HEK293 (cell line): ENCODE results near the gene HK3.

Source experiments
- GLIS1 ChIP-seq: fragments of 450-650 bp; formaldehyde crosslinking; IDR thresholded peaks from 2 replicates; pipeline ENCODE4 v1.5.1; 2016; ENCODE audit warnings: missing biosample characterization, missing genetic modification characterization
- HOXA7 ChIP-seq: sonication (generic); formaldehyde crosslinking; IDR thresholded peaks from 2 replicates; pipeline ENCODE4 v1.8.1; 2022; ENCODE audit warnings: missing genetic modification reagents, borderline replicate concordance
- HOXC10 ChIP-seq: sonication (generic); formaldehyde crosslinking; IDR thresholded peaks from 2 replicates; pipeline ENCODE4 v1.8.1; 2023; ENCODE audit warnings: mild to moderate bottlenecking, missing genetic modification reagents
- KLF7 ChIP-seq: fragments of 450-650 bp; formaldehyde crosslinking; IDR thresholded peaks from 2 replicates; pipeline ENCODE4 v1.5.1; 2016; ENCODE audit warnings: missing biosample characterization, missing genetic modification characterization, borderline replicate concordance
- KLF9 ChIP-seq: fragments of 450-650 bp; formaldehyde crosslinking; IDR thresholded peaks from 2 replicates; pipeline ENCODE4 v1.5.1; 2016; ENCODE audit warnings: missing biosample characterization, missing genetic modification characterization, low read depth
- SALL2 ChIP-seq: fragments of 450-650 bp; formaldehyde crosslinking; IDR thresholded peaks from 2 replicates; pipeline ENCODE4 v1.5.0; 2017; ENCODE audit warnings: missing biosample characterization, mild to moderate bottlenecking, missing genetic modification characterization, borderline replicate concordance
- SCRT2 ChIP-seq: fragments of 450-650 bp; formaldehyde crosslinking; IDR thresholded peaks from 2 replicates; pipeline ENCODE4 v1.5.1; 2016; ENCODE audit warnings: missing biosample characterization, missing genetic modification characterization
- WT1 ChIP-seq: fragments of 450-650 bp; formaldehyde crosslinking; IDR thresholded peaks from 2 replicates; pipeline ENCODE4 v1.5.1; 2016; ENCODE audit warnings: missing biosample characterization, missing genetic modification characterization
- YY1 ChIP-seq: fragments of 450-650 bp; formaldehyde crosslinking; IDR thresholded peaks from 2 replicates; pipeline ENCODE4 v1.5.1; 2018; ENCODE audit warnings: missing biosample characterization, missing genetic modification characterization
- YY2 ChIP-seq: fragments of 450-650 bp; formaldehyde crosslinking; IDR thresholded peaks from 2 replicates; pipeline ENCODE4 v1.5.1; 2016; ENCODE audit warnings: missing biosample characterization, missing genetic modification characterization
- ZBTB8A ChIP-seq: fragments of 450-650 bp; formaldehyde crosslinking; IDR thresholded peaks from 2 replicates; pipeline ENCODE4 v1.5.1; 2016; ENCODE audit warnings: missing biosample characterization, missing genetic modification characterization
- ZFP3 ChIP-seq: fragments of 450-650 bp; formaldehyde crosslinking; IDR thresholded peaks from 2 replicates; pipeline ENCODE4 v1.5.1; 2016; ENCODE audit warnings: low read depth, missing biosample characterization, missing genetic modification characterization
- ZNF169 ChIP-seq: fragments of 450-650 bp; formaldehyde crosslinking; IDR thresholded peaks from 2 replicates; pipeline ENCODE4 v1.5.1; 2016; ENCODE audit warnings: missing biosample characterization, missing genetic modification characterization
- ZNF350 ChIP-seq: fragments of 450-650 bp; formaldehyde crosslinking; IDR thresholded peaks from 2 replicates; pipeline ENCODE4 v1.5.0; 2017; ENCODE audit warnings: missing biosample characterization, mild to moderate bottlenecking, missing genetic modification characterization
- ZNF366 ChIP-seq: fragments of 450-650 bp; formaldehyde crosslinking; conservative IDR thresholded peaks from 2 replicates; pipeline ENCODE4 v1.5.1; 2016; ENCODE audit warnings: missing biosample characterization, missing genetic modification characterization
- ZNF391 ChIP-seq: fragments of 450-650 bp; formaldehyde crosslinking; IDR thresholded peaks from 2 replicates; pipeline ENCODE4 v1.5.1; 2016; ENCODE audit warnings: low read depth, missing biosample characterization, missing genetic modification characterization, borderline replicate concordance
- ZNF404 ChIP-seq: fragments of 450-650 bp; formaldehyde crosslinking; IDR thresholded peaks from 2 replicates; pipeline ENCODE4 v1.5.1; 2017; ENCODE audit warnings: missing biosample characterization, missing genetic modification characterization
- ZNF48 ChIP-seq: fragments of 450-650 bp; formaldehyde crosslinking; IDR thresholded peaks from 2 replicates; pipeline ENCODE4 v1.5.1; 2016; ENCODE audit warnings: missing biosample characterization, missing genetic modification characterization
- ZNF529 ChIP-seq: fragments of 450-650 bp; formaldehyde crosslinking; IDR thresholded peaks from 2 replicates; pipeline ENCODE4 v1.5.1; 2017; ENCODE audit warnings: missing genetic modification characterization, missing biosample characterization; ENCODE audit not compliant: insufficient replicate concordance
- ZNF571 ChIP-seq: fragments of 450-650 bp; formaldehyde crosslinking; IDR thresholded peaks from 2 replicates; pipeline ENCODE4 v1.5.0; 2017; ENCODE audit warnings: missing biosample characterization, missing genetic modification characterization
- ZNF624 ChIP-seq: fragments of 450-650 bp; formaldehyde crosslinking; IDR thresholded peaks from 2 replicates; pipeline ENCODE4 v1.5.1; 2017; ENCODE audit warnings: missing biosample characterization, missing genetic modification characterization
- ZNF629 ChIP-seq: fragments of 450-650 bp; formaldehyde crosslinking; IDR thresholded peaks from 2 replicates; pipeline ENCODE4 v1.5.1; 2017; ENCODE audit warnings: missing biosample characterization, missing genetic modification characterization
- ZNF660 ChIP-seq: fragments of 450-650 bp; IDR thresholded peaks from 2 replicates; pipeline ENCODE4 v1.5.1; 2018; ENCODE audit warnings: missing biosample characterization, mild to moderate bottlenecking, missing genetic modification characterization
- ZNF76 ChIP-seq: fragments of 450-650 bp; formaldehyde crosslinking; IDR thresholded peaks from 2 replicates; pipeline ENCODE4; 2016; ENCODE audit warnings: low read depth, missing biosample characterization, missing genetic modification characterization, borderline replicate concordance
- ZNF768 ChIP-seq: fragments of 450-650 bp; formaldehyde crosslinking; IDR thresholded peaks from 2 replicates; pipeline ENCODE4 v1.5.1; 2018; ENCODE audit warnings: missing biosample characterization, mild to moderate bottlenecking, missing genetic modification characterization
- ZNF777 ChIP-seq: fragments of 450-650 bp; formaldehyde crosslinking; IDR thresholded peaks from 2 replicates; pipeline ENCODE4 v1.5.1; 2017; ENCODE audit warnings: missing biosample characterization, missing genetic modification characterization, borderline replicate concordance
- TF ChIP-seq, protein P1 (sequence below): fragments of 450-650 bp; formaldehyde crosslinking; IDR thresholded peaks from 2 replicates; pipeline ENCODE4 v1.5.1; 2016; ENCODE audit warnings: missing biosample characterization, missing genetic modification characterization
- TF ChIP-seq, protein P2 (sequence below): fragments of 450-650 bp; formaldehyde crosslinking; IDR thresholded peaks from 2 replicates; pipeline ENCODE4 v1.5.1; 2016; ENCODE audit warnings: missing biosample characterization, missing genetic modification characterization, borderline replicate concordance
- TF ChIP-seq, protein P3 (sequence below): fragments of 450-650 bp; formaldehyde crosslinking; IDR thresholded peaks from 2 replicates; pipeline ENCODE4 v1.5.1; 2016; ENCODE audit warnings: missing biosample characterization, missing genetic modification characterization
- TF ChIP-seq, protein P4 (sequence below): fragments of 450-650 bp; formaldehyde crosslinking; IDR thresholded peaks from 2 replicates; pipeline ENCODE4 v1.5.1; 2016; ENCODE audit warnings: missing biosample characterization, missing genetic modification characterization
- TF ChIP-seq, protein P5 (sequence below): fragments of 450-650 bp; formaldehyde crosslinking; IDR thresholded peaks from 2 replicates; pipeline ENCODE4 v1.5.1; 2016; ENCODE audit warnings: missing biosample characterization, missing genetic modification characterization
- TF ChIP-seq, protein P6 (sequence below): fragments of 450-650 bp; formaldehyde crosslinking; IDR thresholded peaks from 2 replicates; pipeline ENCODE4 v1.5.1; 2016; ENCODE audit warnings: missing biosample characterization, missing genetic modification characterization

Gene HK3

DNA sequence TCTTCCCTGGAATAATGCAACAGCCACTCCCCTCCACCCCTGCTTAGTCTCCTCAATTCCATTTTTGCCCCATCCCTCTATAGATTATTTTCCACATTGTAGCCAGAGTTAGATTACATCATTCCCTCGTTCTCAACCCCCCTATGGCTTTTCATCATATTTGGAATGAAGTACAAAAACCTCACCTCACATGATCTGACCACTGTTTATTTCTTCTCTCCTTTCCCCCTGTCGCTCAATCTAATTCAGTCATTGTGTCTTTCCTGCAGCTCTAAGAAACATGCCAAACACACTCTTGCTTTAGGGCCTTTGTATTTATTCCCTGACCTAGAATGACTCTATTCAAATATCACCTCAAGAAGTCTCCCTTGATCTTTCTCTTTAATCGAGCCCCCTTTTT lies 22.6 kb upstream of the HK3 start (continued):
- TF ChIP-seq, protein P1, sequence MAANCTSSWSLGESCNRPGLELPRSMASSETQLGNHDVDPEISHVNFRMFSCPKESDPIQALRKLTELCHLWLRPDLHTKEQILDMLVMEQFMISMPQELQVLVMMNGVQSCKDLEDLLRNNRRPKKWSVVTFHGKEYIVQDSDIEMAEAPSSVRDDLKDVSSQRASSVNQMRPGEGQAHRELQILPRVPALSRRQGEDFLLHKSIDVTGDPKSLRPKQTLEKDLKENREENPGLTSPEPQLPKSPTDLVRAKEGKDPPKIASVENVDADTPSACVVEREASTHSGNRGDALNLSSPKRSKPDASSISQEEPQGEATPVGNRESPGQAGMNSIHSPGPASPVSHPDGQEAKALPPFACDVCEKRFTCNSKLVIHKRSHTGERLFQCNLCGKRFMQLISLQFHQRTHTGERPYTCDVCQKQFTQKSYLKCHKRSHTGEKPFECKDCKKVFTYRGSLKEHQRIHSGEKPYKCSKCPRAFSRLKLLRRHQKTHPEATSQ (tag by site-specific recombination), result no peak
- no peak for TF ChIP-seq ZNF629 (tag by site-specific recombination)
- TF ChIP-seq GLIS1 (tag by site-specific recombination), result peak; percentile 23; the same call in 1 of the 2 replicates
- no peak for TF ChIP-seq YY1 (tag by site-specific recombination)
- no peak for TF ChIP-seq ZNF366 (tag by site-specific recombination)
- no peak for TF ChIP-seq ZNF350
- TF ChIP-seq KLF7 (tag by site-specific recombination), result no peak
- no peak for TF ChIP-seq ZNF768 (tag by site-specific recombination)
- TF ChIP-seq HOXA7 (CRISPR knock-in tag), result no peak
- no peak for TF ChIP-seq ZNF391 (tag by site-specific recombination)
- TF ChIP-seq ZNF169 (tag by site-specific recombination), result no peak
- no peak for TF ChIP-seq HOXC10
- TF ChIP-seq ZNF624, result no peak
- TF ChIP-seq WT1 (tag by site-specific recombination), result no peak
- TF ChIP-seq KLF9 (tag by site-specific recombination), result no peak
- TF ChIP-seq ZNF48 (tag by site-specific recombination), result no peak
- TF ChIP-seq ZFP3, result no peak
- TF ChIP-seq, protein P2, sequence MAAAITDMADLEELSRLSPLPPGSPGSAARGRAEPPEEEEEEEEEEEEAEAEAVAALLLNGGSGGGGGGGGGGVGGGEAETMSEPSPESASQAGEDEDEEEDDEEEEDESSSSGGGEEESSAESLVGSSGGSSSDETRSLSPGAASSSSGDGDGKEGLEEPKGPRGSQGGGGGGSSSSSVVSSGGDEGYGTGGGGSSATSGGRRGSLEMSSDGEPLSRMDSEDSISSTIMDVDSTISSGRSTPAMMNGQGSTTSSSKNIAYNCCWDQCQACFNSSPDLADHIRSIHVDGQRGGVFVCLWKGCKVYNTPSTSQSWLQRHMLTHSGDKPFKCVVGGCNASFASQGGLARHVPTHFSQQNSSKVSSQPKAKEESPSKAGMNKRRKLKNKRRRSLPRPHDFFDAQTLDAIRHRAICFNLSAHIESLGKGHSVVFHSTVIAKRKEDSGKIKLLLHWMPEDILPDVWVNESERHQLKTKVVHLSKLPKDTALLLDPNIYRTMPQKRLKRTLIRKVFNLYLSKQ (tag by site-specific recombination), result no peak
- no peak for TF ChIP-seq ZNF404
- no peak for TF ChIP-seq ZNF777
- 0 out of 2 replicates have a peak, but pooled peaks have one; percentile 35 for TF ChIP-seq ZNF660 (tag by site-specific recombination)
- no peak for TF ChIP-seq ZBTB8A (tag by site-specific recombination)
- no peak for TF ChIP-seq SALL2 (tag by site-specific recombination)
- TF ChIP-seq, protein P3, sequence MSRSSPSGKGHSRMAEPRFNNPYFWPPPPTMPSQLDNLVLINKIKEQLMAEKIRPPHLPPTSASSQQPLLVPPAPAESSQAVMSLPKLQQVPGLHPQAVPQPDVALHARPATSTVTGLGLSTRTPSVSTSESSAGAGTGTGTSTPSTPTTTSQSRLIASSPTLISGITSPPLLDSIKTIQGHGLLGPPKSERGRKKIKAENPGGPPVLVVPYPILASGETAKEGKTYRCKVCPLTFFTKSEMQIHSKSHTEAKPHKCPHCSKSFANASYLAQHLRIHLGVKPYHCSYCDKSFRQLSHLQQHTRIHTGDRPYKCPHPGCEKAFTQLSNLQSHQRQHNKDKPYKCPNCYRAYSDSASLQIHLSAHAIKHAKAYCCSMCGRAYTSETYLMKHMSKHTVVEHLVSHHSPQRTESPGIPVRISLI (tag by site-specific recombination), result no peak
- TF ChIP-seq SCRT2 (tag by site-specific recombination), result no peak; the same call in 1 of the 2 replicates
- TF ChIP-seq, protein P4, sequence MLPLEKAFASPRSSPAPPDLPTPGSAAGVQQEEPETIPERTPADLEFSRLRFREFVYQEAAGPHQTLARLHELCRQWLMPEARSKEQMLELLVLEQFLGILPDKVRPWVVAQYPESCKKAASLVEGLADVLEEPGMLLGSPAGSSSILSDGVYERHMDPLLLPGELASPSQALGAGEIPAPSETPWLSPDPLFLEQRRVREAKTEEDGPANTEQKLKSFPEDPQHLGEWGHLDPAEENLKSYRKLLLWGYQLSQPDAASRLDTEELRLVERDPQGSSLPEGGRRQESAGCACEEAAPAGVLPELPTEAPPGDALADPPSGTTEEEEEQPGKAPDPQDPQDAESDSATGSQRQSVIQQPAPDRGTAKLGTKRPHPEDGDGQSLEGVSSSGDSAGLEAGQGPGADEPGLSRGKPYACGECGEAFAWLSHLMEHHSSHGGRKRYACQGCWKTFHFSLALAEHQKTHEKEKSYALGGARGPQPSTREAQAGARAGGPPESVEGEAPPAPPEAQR (tag by site-specific recombination), result no peak
- TF ChIP-seq ZNF529 (tag by site-specific recombination), result no peak
- TF ChIP-seq YY2 (tag by site-specific recombination), result no peak
- TF ChIP-seq ZNF76 (tag by site-specific recombination), result no peak
- TF ChIP-seq, protein P5, sequence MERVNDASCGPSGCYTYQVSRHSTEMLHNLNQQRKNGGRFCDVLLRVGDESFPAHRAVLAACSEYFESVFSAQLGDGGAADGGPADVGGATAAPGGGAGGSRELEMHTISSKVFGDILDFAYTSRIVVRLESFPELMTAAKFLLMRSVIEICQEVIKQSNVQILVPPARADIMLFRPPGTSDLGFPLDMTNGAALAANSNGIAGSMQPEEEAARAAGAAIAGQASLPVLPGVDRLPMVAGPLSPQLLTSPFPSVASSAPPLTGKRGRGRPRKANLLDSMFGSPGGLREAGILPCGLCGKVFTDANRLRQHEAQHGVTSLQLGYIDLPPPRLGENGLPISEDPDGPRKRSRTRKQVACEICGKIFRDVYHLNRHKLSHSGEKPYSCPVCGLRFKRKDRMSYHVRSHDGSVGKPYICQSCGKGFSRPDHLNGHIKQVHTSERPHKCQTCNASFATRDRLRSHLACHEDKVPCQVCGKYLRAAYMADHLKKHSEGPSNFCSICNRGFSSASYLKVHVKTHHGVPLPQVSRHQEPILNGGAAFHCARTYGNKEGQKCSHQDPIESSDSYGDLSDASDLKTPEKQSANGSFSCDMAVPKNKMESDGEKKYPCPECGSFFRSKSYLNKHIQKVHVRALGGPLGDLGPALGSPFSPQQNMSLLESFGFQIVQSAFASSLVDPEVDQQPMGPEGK (tag by site-specific recombination), result 0 out of 2 replicates have a peak, but pooled peaks have one; percentile 26
- TF ChIP-seq ZNF571 (tag by site-specific recombination), result no peak
- TF ChIP-seq, protein P6, sequence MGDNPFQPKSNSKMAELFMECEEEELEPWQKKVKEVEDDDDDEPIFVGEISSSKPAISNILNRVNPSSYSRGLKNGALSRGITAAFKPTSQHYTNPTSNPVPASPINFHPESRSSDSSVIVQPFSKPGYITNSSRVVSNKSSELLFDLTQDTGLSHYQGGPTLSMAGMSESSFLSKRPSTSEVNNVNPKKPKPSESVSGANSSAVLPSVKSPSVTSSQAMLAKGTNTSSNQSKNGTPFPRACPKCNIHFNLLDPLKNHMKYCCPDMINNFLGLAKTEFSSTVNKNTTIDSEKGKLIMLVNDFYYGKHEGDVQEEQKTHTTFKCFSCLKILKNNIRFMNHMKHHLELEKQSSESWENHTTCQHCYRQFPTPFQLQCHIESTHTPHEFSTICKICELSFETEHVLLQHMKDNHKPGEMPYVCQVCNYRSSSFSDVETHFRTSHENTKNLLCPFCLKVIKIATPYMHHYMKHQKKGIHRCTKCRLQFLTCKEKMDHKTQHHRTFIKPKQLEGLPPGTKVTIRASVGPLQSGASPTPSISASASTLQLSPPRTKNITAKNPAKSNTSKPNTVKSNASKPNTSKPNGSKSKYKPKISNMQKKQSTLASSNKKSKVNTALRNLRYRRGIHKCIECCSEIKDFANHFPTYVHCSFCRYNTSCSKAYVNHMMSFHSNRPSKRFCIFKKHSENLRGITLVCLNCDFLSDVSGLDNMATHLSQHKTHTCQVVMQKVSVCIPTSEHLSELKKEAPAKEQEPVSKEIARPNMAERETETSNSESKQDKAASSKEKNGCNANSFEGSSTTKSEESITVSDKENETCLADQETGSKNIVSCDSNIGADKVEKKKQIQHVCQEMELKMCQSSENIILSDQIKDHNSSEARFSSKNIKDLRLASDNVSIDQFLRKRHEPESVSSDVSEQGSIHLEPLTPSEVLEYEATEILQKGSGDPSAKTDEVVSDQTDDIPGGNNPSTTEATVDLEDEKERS (tag by site-specific recombination), result no peak
